Activated CD8-positive, alpha-beta memory T cell treated with anti-CD3 and anti-CD28 coated beads for 36 hours (primary cell): ENCODE results near the gene MLEC. TPM values are rescaled to one million over a fixed set of nuclear protein-coding genes. Genes with fewer than 3 reads are reported as not detected.

ENCODE experiments used
- CTCF ChIA-PET: fragments of 350-600 bp; sonication (Branson Sonifier 250); formaldehyde crosslinking; loops from one replicate; lab custom pipeline; 2021; ENCODE audit warnings: antibody characterized with exemption; lab: Charles Lee
- POLR2A ChIA-PET: fragments of 350-600 bp; sonication (Branson Sonifier 250); formaldehyde crosslinking; loops from one replicate; lab custom pipeline; 2021; ENCODE audit warnings: antibody characterized with exemption; lab: Charles Lee
- total RNA-seq, 2 experiments: library from RNA; stranded (reverse); gene quantifications; one replicate each; pipeline ENCODE4 v1.2.3, GENCODE V29; 2021

Gene MLEC
- total RNA-seq, 2 experiments from 2014 or later, result 128 to 132 TPM

DNA sequence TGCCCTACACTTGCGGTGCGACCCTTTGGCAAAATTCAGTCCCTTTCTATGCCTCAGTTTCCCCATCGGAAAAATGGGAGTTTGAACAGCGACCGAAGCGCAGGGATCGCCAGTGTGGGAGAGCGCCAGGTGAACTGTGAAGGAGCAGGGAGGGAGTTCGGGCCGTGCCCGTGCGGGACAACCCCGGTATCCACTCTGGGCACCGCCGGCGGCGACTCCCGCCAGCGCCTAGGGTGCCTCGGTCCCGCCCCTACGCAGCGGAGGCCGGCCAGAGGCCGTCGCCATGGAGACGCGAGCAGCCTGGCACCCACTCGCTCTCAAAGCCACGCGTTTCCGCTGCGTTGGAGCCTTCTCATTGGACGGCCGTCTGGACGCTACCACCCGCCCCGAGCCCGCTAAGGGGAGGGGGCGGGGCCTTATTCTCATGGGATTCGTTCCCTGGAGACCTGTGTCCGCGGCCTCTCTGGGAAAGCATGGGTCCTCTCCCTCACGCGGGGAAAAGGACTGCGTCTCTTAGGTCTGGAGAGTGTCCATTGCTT is 729 bp upstream of the MLEC start:
- CTCF ChIA-PET, result interaction anchor here (0.6 kb wide), 2 partner anchors 918 to 996 kb away, joined by 3 to 4 read pairs; no protein-coding TSS in a partner anchor
- POLR2A ChIA-PET, result interaction anchor here (0.6 kb wide), 1 partner anchor 219 kb away, joined by 6 read pairs; no protein-coding TSS in a partner anchor

DNA sequence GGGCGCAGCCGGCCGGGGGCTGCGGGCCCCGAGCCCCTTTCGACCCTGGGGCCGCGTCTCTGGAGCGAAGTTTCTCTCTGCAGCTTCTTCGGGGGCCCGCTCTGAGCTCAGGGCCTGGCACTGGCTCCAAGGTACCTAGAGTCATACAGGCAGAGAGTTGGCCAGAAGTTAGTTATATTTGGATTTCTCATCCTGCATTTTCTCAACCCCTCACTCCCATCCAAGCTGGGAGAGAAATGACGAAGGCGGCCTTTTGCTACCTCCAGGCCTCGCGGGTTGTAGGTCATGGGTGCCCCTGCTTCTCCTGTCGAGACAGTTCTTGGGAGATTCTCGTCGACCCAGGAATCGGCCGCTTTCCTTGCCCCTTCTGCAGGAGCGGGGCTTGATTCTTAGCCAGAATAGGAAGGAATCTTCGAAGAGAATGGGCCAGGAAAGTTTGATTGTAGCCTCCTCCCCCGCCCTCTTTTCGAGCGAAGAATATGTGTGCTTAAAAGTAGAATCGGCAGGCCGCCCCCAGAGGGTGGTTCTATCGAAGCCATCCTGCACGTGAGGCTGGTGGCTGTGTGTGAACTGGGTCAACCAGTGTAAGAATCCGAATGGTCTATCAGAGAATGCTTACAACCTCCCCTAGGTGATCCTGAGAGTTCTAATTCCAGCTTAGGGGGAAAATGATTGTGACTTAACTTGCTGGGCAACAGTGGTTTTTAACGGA is 785 bp downstream of the MLEC start:
- ChIA-PET CTCF (interaction anchor here (0.6 to 1.4 kb wide), 4 partner anchors 19 to 160 kb away, joined by 3 to 6 read pairs (median 4); no protein-coding TSS in a partner anchor), POLR2A (interaction anchor here (1.0 to 1.3 kb wide), 2 partner anchors 69 to 106 kb away, joined by 4 to 6 read pairs; partner anchors contain the start of gene POP5)

DNA sequence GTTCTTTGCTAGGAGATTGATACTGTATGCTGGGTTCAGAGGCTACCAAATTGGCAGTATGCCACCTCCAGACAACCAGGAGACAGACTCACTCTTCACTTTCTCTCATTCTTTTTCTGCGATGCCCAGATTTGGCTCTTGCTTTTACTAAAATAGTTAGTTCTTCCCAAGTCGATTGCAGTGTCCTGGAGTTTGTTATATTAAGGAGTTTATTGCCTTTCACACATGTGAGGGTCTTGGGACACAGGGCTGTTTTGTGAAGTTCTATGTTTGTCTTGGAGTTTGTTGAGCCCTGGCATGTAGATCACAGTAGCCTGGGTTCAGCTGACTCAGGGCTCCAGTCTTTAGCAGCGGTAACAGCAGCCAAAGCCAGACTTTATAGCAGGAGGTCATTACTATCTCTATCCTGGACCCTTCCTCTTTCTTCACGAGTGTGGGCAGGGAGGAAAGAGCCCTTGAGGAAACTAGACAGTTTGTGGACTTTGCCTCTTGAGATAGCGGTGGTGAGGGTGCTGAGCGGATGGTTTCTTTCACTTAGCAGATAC is 1.6 kb downstream of the MLEC start:
- ChIA-PET CTCF (interaction anchor here (0.6 to 1.7 kb wide), 4 partner anchors 40 to 161 kb away, joined by 3 to 6 read pairs (median 4); no protein-coding TSS in a partner anchor), POLR2A (no interaction called here)

DNA sequence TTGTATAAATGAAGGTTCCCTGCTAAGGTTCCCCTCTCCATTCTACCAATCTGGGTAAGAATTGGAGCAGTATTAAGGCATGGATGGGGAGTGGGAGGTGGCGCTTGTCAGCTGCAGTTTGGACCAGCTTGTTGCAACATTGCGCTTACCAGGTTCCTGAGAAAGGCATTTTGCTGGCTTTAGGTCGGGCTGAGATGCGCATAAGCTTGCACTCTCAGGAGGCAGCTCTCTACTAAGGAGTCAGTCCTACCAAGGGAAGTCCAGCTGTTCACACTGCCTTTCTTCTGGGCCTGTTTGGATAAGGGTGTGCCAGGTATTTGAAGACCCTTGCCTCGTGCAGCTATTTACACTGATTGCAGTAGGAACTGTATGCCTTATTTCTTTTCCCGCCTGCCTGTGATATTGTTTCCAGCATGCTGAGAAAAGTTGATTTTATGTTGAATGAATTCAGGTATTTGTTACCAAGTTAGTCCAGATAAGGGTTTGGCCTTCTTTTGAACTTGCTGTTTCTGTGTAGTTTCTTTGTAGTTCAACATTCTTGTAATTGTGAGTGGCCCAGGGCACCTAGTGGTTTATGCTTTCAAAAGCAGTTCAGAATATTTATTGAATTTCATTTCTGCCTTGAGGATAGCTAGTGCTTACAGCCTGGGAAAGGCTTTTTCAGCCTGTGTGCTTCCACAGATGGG is 2.6 kb downstream of the MLEC start:
- ChIA-PET CTCF (interaction anchor here (1.7 kb wide), 1 partner anchor 42 kb away, joined by 5 read pairs; no protein-coding TSS in a partner anchor), POLR2A (no interaction called here)

DNA sequence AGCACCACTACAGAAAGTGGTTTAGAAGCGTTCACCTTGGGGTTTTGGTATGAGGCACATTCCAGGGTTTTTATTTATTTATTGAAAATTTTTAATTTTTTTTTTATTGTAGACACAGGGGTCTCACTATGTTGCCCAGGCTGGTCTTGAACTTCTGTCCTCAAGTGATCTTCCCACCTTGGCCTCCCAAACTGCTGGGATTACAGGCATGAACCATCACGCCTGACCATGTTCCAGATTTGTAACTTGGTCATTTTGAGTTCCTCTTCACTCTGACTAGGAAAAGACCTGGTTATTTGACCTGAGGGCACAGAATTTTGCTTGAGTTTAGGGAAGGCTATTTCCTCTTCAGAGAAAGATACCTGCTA is 3.1 kb downstream of the MLEC start:
- ChIA-PET CTCF (interaction anchor here (1.7 kb wide), 2 partner anchors 11 to 43 kb away, joined by 4 to 5 read pairs; no protein-coding TSS in a partner anchor), POLR2A (no interaction called here)

DNA sequence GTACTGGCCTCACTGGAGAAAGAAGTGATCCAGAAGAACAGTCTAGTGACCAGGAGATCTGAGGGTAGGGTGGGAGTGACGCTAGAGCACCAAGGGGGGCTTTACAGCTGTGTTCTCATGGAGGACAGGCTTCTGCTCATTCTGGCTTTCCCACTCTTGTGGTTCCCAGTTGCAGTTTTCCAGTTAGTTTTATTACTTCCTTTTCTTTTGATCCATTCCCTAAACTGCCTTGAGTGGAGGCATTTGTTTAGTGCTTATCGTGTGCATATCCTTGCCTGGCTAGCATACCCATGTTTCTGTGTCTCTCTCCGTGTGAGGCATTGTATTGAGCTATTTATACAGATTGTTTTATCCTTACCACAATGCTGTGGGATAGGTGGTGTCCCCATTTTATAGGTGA is 4.0 kb downstream of the MLEC start:
- POLR2A ChIA-PET, result no interaction called here
- CTCF ChIA-PET, result interaction anchor here (1.7 kb wide), 1 partner anchor 10 kb away, joined by 4 read pairs; no protein-coding TSS in a partner anchor

DNA sequence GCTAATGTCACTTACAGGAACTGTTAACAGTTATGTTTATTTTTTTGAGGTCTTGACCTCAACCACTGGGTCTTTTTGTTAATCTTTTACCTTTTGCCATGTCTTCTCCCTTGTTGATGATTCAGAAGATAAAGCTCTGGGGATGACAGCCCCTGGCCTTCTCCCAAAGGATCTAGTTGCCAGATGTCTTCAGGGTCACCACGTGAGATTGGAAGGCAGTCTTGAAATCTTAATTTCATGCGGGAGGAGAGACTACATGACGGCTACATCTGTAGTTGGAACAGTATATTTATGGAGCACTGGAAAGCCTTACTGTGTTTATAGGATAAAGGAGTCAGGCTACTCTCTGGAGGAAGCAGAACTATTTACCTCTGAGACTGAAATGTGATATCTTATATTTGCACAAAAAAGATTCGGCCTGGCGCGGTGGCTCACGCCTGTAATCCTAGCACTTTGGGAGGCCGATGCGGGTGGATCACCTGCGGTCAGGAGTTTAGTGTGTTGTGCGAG is 5.6 kb downstream of the MLEC start:
- POLR2A ChIA-PET, result no interaction called here

DNA sequence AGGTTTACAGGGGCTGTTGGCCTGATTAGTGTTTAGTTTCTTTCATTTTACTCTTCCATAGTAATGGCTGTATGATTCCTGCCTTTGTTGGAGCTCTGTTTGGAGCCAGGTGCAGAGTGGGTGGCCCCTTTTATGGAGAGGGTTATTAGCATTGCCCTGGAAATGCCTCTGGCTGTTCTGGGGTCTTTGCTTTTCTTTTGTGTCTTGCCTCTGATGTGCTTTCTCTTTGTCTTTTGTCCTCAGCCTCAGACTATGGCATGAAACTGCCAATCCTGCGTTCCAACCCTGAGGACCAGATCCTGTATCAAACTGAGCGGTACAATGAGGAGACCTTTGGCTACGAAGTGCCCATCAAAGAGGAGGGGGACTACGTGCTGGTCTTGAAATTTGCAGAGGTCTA is 6.9 kb downstream of the MLEC start:
- POLR2A ChIA-PET, result no interaction called here
- CTCF ChIA-PET, result no interaction called here

More for the DNA sequence above, 5.6 kb downstream of the MLEC start:
- CTCF ChIA-PET, result no interaction called here

DNA sequence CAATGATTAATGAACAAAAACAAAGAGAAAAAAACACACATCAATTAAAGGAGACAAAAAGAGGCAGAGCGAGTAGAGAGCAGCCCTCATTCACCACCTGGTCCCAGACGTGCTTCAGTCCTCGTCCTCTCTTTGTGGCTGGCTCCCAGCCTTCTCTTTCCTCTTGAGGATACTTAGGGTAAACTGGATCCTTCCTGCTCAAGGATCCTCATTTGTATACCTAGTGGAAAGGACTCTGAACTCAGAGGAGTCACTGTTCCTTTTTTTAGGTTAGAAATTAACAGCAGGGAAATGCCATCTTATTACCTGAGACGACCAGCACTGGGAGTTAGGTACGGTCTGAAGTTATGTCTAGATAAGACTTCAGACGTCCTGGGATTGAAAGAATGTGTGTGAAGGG is 9.7 kb downstream of the MLEC start:
- ChIA-PET POLR2A (no interaction called here), CTCF (no interaction called here)

DNA sequence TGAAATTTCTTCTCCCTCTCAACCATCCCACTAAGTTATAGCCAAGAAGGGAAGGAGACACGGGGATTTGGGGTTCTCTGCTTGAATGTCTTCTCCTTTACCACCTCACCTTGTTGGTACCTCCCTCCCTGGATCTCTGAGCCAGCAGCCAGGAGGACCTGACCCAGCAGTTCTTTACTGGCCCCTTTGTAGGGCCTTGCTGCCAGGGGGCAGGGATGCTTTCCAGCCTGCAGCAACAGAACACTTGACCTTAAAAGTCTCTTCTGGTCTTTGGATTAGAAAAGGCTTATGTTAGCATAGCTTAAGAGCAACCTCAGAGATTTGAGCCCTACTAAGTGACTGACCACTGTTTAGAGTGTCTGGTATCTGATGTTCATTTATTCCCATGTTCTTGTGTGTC is 10.4 kb downstream of the MLEC start:
- CTCF ChIA-PET, result interaction anchor here (1.3 kb wide), 1 partner anchor 48 kb away, joined by 7 read pairs; no protein-coding TSS in a partner anchor
- POLR2A ChIA-PET, result interaction anchor here (1.3 kb wide), 1 partner anchor 20 kb away, joined by 3 read pairs; no protein-coding TSS in a partner anchor

DNA sequence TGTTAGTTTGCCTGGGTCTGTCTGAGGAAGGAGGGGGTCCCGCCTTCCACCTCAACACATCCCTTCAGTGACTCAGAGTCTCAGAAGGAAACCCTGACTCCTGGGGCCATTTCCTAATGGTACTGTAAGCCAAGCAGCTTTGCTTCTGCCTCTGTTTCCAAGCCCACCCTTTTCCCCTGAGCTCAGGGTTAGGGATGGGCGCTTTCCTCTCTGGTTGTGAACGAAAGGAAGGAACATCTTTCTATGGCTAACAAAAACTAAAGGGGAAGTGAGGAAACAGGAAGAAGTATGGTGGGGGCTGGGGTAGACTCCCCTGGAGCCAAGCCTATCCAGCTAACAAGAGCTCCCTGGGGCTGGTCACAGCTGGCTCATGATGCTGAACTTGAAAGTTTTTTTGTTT is 11.7 kb downstream of the MLEC start:
- POLR2A ChIA-PET, result no interaction called here

DNA sequence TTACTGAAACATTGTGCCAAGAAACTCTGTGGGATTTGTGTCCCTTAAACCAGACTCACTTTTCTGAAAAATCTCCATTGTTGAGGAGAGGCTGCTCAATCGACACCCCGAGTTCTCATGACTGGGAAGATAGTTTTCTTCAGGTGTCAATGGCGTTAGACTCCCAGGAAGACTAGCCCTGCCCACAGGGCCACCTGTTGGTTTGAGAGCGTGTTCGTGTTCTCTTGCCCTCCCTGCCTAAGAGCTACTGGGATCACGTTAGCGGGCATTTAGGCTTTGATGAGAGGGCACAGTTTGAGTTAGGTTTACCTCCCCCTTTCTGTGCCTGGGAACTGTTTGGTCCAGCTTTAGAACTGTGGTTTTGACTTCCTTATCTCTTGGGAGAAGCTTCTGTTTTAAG is 12.6 kb downstream of the MLEC start:
- ChIA-PET POLR2A (no interaction called here), CTCF (no interaction called here)

More for the DNA sequence above, 11.7 kb downstream of the MLEC start:
- CTCF ChIA-PET, result interaction anchor here (1.3 kb wide), 1 partner anchor 49 kb away, joined by 7 read pairs; no protein-coding TSS in a partner anchor

DNA sequence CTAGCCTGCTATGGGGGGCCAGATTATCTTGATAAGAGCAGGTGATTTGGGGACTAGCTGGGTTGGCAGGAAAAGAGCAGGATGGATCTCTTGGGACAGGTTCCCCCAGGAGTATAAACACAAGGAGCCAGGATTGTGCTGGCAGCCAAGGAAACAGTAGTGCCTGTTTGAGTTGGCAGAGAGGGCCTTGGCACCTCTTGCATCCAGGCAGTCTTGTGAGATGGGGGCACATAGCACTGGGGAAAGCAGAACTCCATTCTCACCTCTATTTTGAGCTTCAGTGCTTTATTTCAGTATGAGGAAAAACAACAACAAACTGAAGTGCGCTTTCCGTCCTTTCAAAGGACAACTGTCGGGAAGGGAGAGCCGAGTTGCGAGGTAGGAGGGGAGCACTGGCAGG is 13.9 kb downstream of the MLEC start:
- ChIA-PET POLR2A (no interaction called here), CTCF (interaction anchor here (0.7 kb wide), 2 partner anchors 10 to 53 kb away, joined by 3 to 4 read pairs; no protein-coding TSS in a partner anchor)

DNA sequence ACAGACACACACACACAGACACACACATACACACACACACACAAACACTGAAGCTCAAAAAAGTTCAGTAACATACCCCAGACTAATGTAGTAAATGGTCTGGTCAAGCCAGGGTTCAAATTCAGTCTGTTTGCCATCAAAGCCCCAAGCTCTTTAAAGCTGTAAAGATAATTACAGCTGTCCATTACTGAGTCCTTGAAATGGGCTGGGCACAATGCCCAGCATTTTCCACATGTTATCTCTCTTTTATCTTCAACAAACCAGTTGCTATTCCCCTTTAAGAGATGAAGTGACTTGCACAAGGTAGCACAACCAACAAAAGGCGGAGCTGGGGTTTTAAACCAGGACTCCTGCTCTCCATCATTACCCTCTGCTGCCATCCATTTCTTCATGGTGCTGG is 15.7 kb downstream of the MLEC start:
- ChIA-PET CTCF (interaction anchor here (0.7 kb wide), 1 partner anchor 66 kb away, joined by 3 read pairs; no protein-coding TSS in a partner anchor), POLR2A (no interaction called here)

DNA sequence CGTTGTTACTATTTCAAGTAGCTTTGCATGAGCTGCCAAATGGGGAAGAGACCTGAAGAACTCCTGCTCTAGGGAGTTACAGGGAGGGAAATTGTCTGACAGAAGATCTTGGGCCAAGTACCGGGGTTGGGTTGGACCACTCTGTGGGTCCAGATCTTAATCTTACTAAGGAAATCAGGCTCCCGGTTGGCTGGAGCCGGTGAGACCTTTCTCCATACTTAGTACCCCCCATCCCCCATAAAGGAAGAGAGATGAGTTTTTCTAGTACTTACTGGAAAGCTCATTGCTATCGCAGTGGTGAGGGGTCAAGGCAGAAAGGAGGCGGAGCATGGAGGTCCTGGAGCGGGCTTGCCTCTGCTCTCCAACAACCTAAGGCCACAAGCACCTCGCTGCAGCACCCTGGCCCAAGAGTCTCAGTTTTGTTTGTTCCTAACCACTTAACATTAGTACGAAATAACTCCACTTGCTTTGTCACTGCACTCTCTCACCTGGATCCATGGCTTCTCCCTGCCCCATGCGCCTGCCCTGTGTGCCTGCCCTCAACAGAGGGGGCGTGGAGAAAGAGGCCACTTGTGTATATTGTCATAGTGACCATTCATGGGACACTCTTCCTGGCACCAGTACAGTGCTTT is 16.5 kb downstream of the MLEC start:
- CTCF ChIA-PET, result interaction anchor here (0.7 kb wide), 1 partner anchor 67 kb away, joined by 3 read pairs; no protein-coding TSS in a partner anchor
- POLR2A ChIA-PET, result no interaction called here

DNA sequence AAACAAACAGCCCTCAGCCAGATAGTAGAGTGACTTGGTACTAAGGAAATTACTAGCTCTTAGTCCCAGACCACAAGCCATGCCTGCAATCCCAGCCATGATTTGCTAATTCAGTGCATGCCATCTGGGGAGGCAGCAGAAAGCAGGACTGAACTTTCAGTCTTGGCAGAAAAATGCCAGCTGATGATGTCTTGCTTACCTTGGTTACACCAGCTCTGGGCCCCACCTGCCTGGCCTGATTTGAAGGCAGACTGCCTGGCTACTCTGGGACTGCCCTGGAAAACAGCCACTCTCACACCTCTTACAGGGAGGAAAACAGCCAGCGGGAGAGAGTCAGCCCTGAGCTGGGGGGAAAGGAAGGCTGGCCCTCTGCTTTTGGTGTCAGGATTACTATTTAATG is 18.7 kb downstream of the MLEC start:
- ChIA-PET POLR2A (interaction anchor here (0.5 kb wide), 1 partner anchor 209 kb away, joined by 7 read pairs; no protein-coding TSS in a partner anchor), CTCF (interaction anchor here (0.6 to 0.7 kb wide), 2 partner anchors 56 to 120 kb away, joined by 3 to 5 read pairs; no protein-coding TSS in a partner anchor)

DNA sequence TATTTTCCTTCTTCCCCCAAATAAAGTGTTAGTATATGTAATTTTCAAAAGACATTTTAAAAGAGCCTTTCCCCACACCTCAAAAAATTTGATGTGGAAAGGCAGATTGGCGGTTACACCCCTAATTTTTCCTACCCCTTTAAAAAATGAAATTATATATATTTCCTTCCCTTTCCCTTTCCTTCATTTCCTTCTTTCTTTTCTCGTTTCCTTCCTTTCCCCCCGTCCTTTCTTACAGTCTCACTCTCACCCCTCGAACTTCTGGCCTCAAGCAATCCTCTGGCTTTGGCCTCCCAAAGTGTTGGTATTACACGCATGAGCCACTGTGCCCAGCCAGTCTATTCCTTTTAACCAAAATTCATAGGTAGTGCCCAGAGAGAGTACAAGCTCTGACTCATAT is 19.1 kb downstream of the MLEC start:
- POLR2A ChIA-PET, result interaction anchor here (0.5 kb wide), 1 partner anchor 209 kb away, joined by 7 read pairs; no protein-coding TSS in a partner anchor
- CTCF ChIA-PET, result interaction anchor here (0.7 kb wide), 1 partner anchor 57 kb away, joined by 3 read pairs; no protein-coding TSS in a partner anchor

DNA sequence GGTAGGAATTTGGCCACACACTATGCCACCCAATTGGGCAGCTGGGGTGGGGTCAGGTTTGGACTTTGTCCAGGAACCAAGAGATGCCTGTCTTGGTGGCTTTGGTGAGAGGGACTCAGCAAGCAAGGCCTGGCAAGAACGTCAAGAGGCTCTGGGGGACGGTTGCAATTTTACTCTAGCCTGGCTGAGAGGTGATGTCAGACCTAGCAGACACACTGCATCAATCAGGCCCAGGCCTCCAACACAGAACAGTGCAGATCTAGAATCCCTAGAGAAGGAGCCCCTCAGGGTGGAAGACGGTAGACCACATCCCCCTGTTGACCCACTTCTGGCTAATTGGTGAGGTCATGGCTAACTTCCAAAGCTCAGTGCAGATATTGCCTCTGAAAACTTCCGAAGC is 21.7 kb downstream of the MLEC start:
- ChIA-PET POLR2A (no interaction called here), CTCF (interaction anchor here (0.7 to 1.6 kb wide), 6 partner anchors 26 to 297 kb away, joined by 3 to 5 read pairs (median 3); no protein-coding TSS in a partner anchor)
